Measurements from ENCODE around the gene NCOA7.

The NCOA7 gene

GRCh38 chr6:125887372-125887771, 96.6 kb downstream of the NCOA7 start:
- TF ChIP-seq CTCF (IDR thresholded peaks at IDR 0.05; ENCODE audit: low read depth, low read length) (no peak), EZH2phosphoT487 (IDR thresholded peaks at IDR 0.05; ENCODE audit: low read depth) (no peak)
- Histone ChIP-seq H3K36me3 (replicated peaks; ENCODE audit: low read depth, low read length) (peaks cover 7% of the 10 kb centered on the region), H3K4me2 (ENCODE audit: low read length) (no peak overlapping the region)

GRCh38 chr6:125888989-125889656, 98.4 kb downstream of the NCOA7 start:
- no peaks in the 10 kb centered on the region for H3K9me3 ChIP-seq (ENCODE audit: insufficient read depth, low read length)
- no peaks in the 10 kb centered on the region for H3K79me2 ChIP-seq (ENCODE audit: low read length)
- peaks cover 3% of the 10 kb centered on the region for H3K36me3 ChIP-seq (replicated peaks; ENCODE audit: low read depth, low read length)
- no peak overlapping the region for H3K4me3 ChIP-seq (ENCODE audit: low read length)
- H3K4me1 ChIP-seq (ENCODE audit: low read length), result no peaks in the 10 kb centered on the region
- H3K9ac ChIP-seq (ENCODE audit: low read length), result no peak overlapping the region
- no peaks in the 10 kb centered on the region for H4K20me1 ChIP-seq (ENCODE audit: insufficient read depth, low read length)
- H3K4me2 ChIP-seq (ENCODE audit: low read length), result no peak overlapping the region
- H2AFZ ChIP-seq (ENCODE audit: low read depth, low read length), result no peak overlapping the region
- no peak overlapping the region for H3K27ac ChIP-seq (ENCODE audit: low read length)
- H3K27me3 ChIP-seq (ENCODE audit: low read depth, low read length), result no peaks in the 10 kb centered on the region
- TF ChIP-seq CTCF (IDR thresholded peaks at IDR 0.05; ENCODE audit: low read depth, low read length), result peak; percentile 52
- TF ChIP-seq EZH2phosphoT487 (IDR thresholded peaks at IDR 0.05; ENCODE audit: low read depth), result no peak

More at GRCh38 chr6:125887372-125887771, 96.6 kb downstream of the NCOA7 start:
- H3K4me3 ChIP-seq (ENCODE audit: low read length), result no peak overlapping the region
- no peaks in the 10 kb centered on the region for H3K9me3 ChIP-seq (ENCODE audit: insufficient read depth, low read length)
- H4K20me1 ChIP-seq (ENCODE audit: insufficient read depth, low read length), result no peaks in the 10 kb centered on the region
- no peak overlapping the region for H2AFZ ChIP-seq (ENCODE audit: low read depth, low read length)
- H3K27me3 ChIP-seq (ENCODE audit: low read depth, low read length), result no peaks in the 10 kb centered on the region
- H3K27ac ChIP-seq (ENCODE audit: low read length), result no peak overlapping the region
- no peaks in the 10 kb centered on the region for H3K4me1 ChIP-seq (ENCODE audit: low read length)
- no peaks in the 10 kb centered on the region for H3K79me2 ChIP-seq (ENCODE audit: low read length)
- no peak overlapping the region for H3K9ac ChIP-seq (ENCODE audit: low read length)

- no peaks in the 10 kb centered on the region for H3K36me3 ChIP-seq (replicated peaks; ENCODE audit: low read depth, low read length)
- H4K20me1 ChIP-seq (ENCODE audit: insufficient read depth, low read length), result no peaks in the 10 kb centered on the region
- H3K4me1 ChIP-seq (ENCODE audit: low read length), result no peaks in the 10 kb centered on the region
- no peak overlapping the region for H3K4me3 ChIP-seq (ENCODE audit: low read length)
- no peak overlapping the region for H3K27ac ChIP-seq (ENCODE audit: low read length)
- no peaks in the 10 kb centered on the region for H3K9me3 ChIP-seq (ENCODE audit: insufficient read depth, low read length)
- H2AFZ ChIP-seq (ENCODE audit: low read depth, low read length), result no peak overlapping the region
- no peak overlapping the region for H3K4me2 ChIP-seq (ENCODE audit: low read length)
- H3K9ac ChIP-seq (ENCODE audit: low read length), result no peak overlapping the region
- TF ChIP-seq CTCF (IDR thresholded peaks at IDR 0.05; ENCODE audit: low read depth, low read length) (no peak), EZH2phosphoT487 (IDR thresholded peaks at IDR 0.05; ENCODE audit: low read depth) (no peak)
- H3K27me3 ChIP-seq (ENCODE audit: low read depth, low read length), result no peaks in the 10 kb centered on the region
- no peaks in the 10 kb centered on the region for H3K79me2 ChIP-seq (ENCODE audit: low read length)
Observed at GRCh38 chr6:125899726-125900182, 109.0 kb downstream of the NCOA7 start.

- Histone ChIP-seq H3K9ac (ENCODE audit: low read length) (no peak overlapping the region), H3K4me2 (ENCODE audit: low read length) (no peak overlapping the region), H3K79me2 (ENCODE audit: low read length) (no peaks in the 10 kb centered on the region), H4K20me1 (ENCODE audit: insufficient read depth, low read length) (no peaks in the 10 kb centered on the region), H3K27me3 (ENCODE audit: low read depth, low read length) (no peaks in the 10 kb centered on the region), H3K36me3 (replicated peaks; ENCODE audit: low read depth, low read length) (no peaks in the 10 kb centered on the region), H3K4me3 (ENCODE audit: low read length) (no peak overlapping the region), H2AFZ (ENCODE audit: low read depth, low read length) (no peak overlapping the region), H3K9me3 (ENCODE audit: insufficient read depth, low read length) (no peaks in the 10 kb centered on the region), H3K4me1 (ENCODE audit: low read length) (no peaks in the 10 kb centered on the region), H3K27ac (ENCODE audit: low read length) (no peak overlapping the region)
- TF ChIP-seq EZH2phosphoT487 (IDR thresholded peaks at IDR 0.05; ENCODE audit: low read depth), result no peak
- TF ChIP-seq CTCF (IDR thresholded peaks at IDR 0.05; ENCODE audit: low read depth, low read length), result no peak
Observed at GRCh38 chr6:125904871-125905270, 114.1 kb downstream of the NCOA7 start.

All from OCI-LY3 (cell line).